ENCODE measurements around the gene SLC30A2. TPM values are rescaled to one million over a fixed set of nuclear protein-coding genes. Genes with fewer than 3 reads are reported as not detected.

Gene SLC30A2
- polyA plus RNA-seq, 2 donors = 0.01 TPM; not detected in 1

GRCh38 chr1:26035959-26036755, 9.8 kb downstream of the SLC30A2 start:
- no peaks in the 10 kb centered on the region for H3K27me3 ChIP-seq (ENCODE audit: control insufficient read depth in 1 of 2, insufficient read depth in 2 of 2, low read length in 2 of 2)
- H3K36me3 ChIP-seq (ENCODE audit: control insufficient read depth in 2 of 2, insufficient read depth in 2 of 2, low read length in 1 of 2) = no peaks in the 10 kb centered on the region
- H3K4me1 ChIP-seq (ENCODE audit: control insufficient read depth in 2 of 2, insufficient read depth in 2 of 2, low read length in 1 of 2) = peaks cover 6 to 8% of the 10 kb centered on the region in 2 donors
- 8% methylated on average over 38 to 39 of the region's 39 CpGs for WGBS, 2 donors
- H3K9me3 ChIP-seq (ENCODE audit: control insufficient read depth in 2 of 2, insufficient read depth in 1 of 2, low read depth in 1 of 2, low read length in 1 of 2) = no peaks in the 10 kb centered on the region
- H3K4me3 ChIP-seq (ENCODE audit: low read depth in 1 of 2, low read length in 2 of 2) = peak overlapping the region; percentile 62 to 74
- peak overlapping the region; percentile 56 to 60 for H3K27ac ChIP-seq (ENCODE audit: low read depth in 2 of 2, low read length in 1 of 2)

- WGBS, 2 donors = 0% methylated on average over 57 to 60 of the region's 60 CpGs
- H3K27me3 ChIP-seq (ENCODE audit: control insufficient read depth in 1 of 2, insufficient read depth in 2 of 2, low read length in 2 of 2) = no peaks in the 10 kb centered on the region
- H3K9me3 ChIP-seq (ENCODE audit: control insufficient read depth in 2 of 2, insufficient read depth in 1 of 2, low read depth in 1 of 2, low read length in 1 of 2) = no peaks in the 10 kb centered on the region
- peak overlapping the region; percentile 56 to 60 for H3K27ac ChIP-seq (ENCODE audit: low read depth in 2 of 2, low read length in 1 of 2)
- peaks cover 6 to 8% of the 10 kb centered on the region in 2 donors for H3K4me1 ChIP-seq (ENCODE audit: control insufficient read depth in 2 of 2, insufficient read depth in 2 of 2, low read length in 1 of 2)
- peak overlapping the region; percentile 62 to 74 for H3K4me3 ChIP-seq (ENCODE audit: low read depth in 1 of 2, low read length in 2 of 2)
- H3K36me3 ChIP-seq (ENCODE audit: control insufficient read depth in 2 of 2, insufficient read depth in 2 of 2, low read length in 1 of 2) = no peaks in the 10 kb centered on the region
Measured at GRCh38 chr1:26035203-26035958, 10.5 kb downstream of the SLC30A2 start.

- 16 to 18% methylated on average over 15 of the region's 15 CpGs for WGBS, 2 donors
Measured at GRCh38 chr1:26034504-26035202, 11.3 kb downstream of the SLC30A2 start.

GRCh38 chr1:26032656-26033357, 13.1 kb downstream of the SLC30A2 start:
- WGBS, 2 donors = 83 to 86% methylated on average over 12 of the region's 12 CpGs
- Histone ChIP-seq H3K27me3 (ENCODE audit: control insufficient read depth in 1 of 2, insufficient read depth in 2 of 2, low read length in 2 of 2) (no peaks in the 10 kb centered on the region), H3K4me1 (ENCODE audit: control insufficient read depth in 2 of 2, insufficient read depth in 2 of 2, low read length in 1 of 2) (peaks cover 6 to 8% of the 10 kb centered on the region in 2 donors), H3K4me3 (ENCODE audit: low read depth in 1 of 2, low read length in 2 of 2) (no peak overlapping the region), H3K27ac (ENCODE audit: low read depth in 2 of 2, low read length in 1 of 2) (no peak overlapping the region), H3K36me3 (ENCODE audit: control insufficient read depth in 2 of 2, insufficient read depth in 2 of 2, low read length in 1 of 2) (no peaks in the 10 kb centered on the region), H3K9me3 (ENCODE audit: control insufficient read depth in 2 of 2, insufficient read depth in 1 of 2, low read depth in 1 of 2, low read length in 1 of 2) (no peaks in the 10 kb centered on the region)

More at GRCh38 chr1:26034504-26035202, 11.3 kb downstream of the SLC30A2 start:
- no peaks in the 10 kb centered on the region for H3K36me3 ChIP-seq (ENCODE audit: control insufficient read depth in 2 of 2, insufficient read depth in 2 of 2, low read length in 1 of 2)
- H3K9me3 ChIP-seq (ENCODE audit: control insufficient read depth in 2 of 2, insufficient read depth in 1 of 2, low read depth in 1 of 2, low read length in 1 of 2) = no peaks in the 10 kb centered on the region
- peak overlapping the region; percentile 62 to 74 for H3K4me3 ChIP-seq (ENCODE audit: low read depth in 1 of 2, low read length in 2 of 2)
- H3K27ac ChIP-seq (ENCODE audit: low read depth in 2 of 2, low read length in 1 of 2) = no peak overlapping the region
- peaks cover 6 to 8% of the 10 kb centered on the region in 2 donors for H3K4me1 ChIP-seq (ENCODE audit: control insufficient read depth in 2 of 2, insufficient read depth in 2 of 2, low read length in 1 of 2)
- H3K27me3 ChIP-seq (ENCODE audit: control insufficient read depth in 1 of 2, insufficient read depth in 2 of 2, low read length in 2 of 2) = no peaks in the 10 kb centered on the region

- WGBS, 2 donors = 79 to 84% methylated on average over 3 of the region's 3 CpGs
- Histone ChIP-seq H3K9me3 (ENCODE audit: control insufficient read depth in 2 of 2, insufficient read depth in 1 of 2, low read depth in 1 of 2, low read length in 1 of 2) (no peaks in the 10 kb centered on the region), H3K27ac (ENCODE audit: low read depth in 2 of 2, low read length in 1 of 2) (no peak overlapping the region), H3K27me3 (ENCODE audit: control insufficient read depth in 1 of 2, insufficient read depth in 2 of 2, low read length in 2 of 2) (no peaks in the 10 kb centered on the region), H3K4me1 (ENCODE audit: control insufficient read depth in 2 of 2, insufficient read depth in 2 of 2, low read length in 1 of 2) (peaks cover 6 to 8% of the 10 kb centered on the region in 2 donors), H3K4me3 (ENCODE audit: low read depth in 1 of 2, low read length in 2 of 2) (no peak overlapping the region), H3K36me3 (ENCODE audit: control insufficient read depth in 2 of 2, insufficient read depth in 2 of 2, low read length in 1 of 2) (no peaks in the 10 kb centered on the region)
Measured at GRCh38 chr1:26031611-26032220, 14.2 kb downstream of the SLC30A2 start.

- WGBS, 2 donors = 72 to 80% methylated on average over 4 of the region's 4 CpGs
- Histone ChIP-seq H3K4me1 (ENCODE audit: control insufficient read depth in 2 of 2, insufficient read depth in 2 of 2, low read length in 1 of 2) (peaks cover 4% of the 10 kb centered on the region in 2 donors), H3K9me3 (ENCODE audit: control insufficient read depth in 2 of 2, insufficient read depth in 1 of 2, low read depth in 1 of 2, low read length in 1 of 2) (no peaks in the 10 kb centered on the region), H3K4me3 (ENCODE audit: low read depth in 1 of 2, low read length in 2 of 2) (no peak overlapping the region), H3K36me3 (ENCODE audit: control insufficient read depth in 2 of 2, insufficient read depth in 2 of 2, low read length in 1 of 2) (peaks cover 0 to 2% of the 10 kb centered on the region in 2 donors), H3K27me3 (ENCODE audit: control insufficient read depth in 1 of 2, insufficient read depth in 2 of 2, low read length in 2 of 2) (no peaks in the 10 kb centered on the region), H3K27ac (ENCODE audit: low read depth in 2 of 2, low read length in 1 of 2) (no peak overlapping the region)
Measured at GRCh38 chr1:26031196-26031595, 14.7 kb downstream of the SLC30A2 start.

- 79 to 85% methylated on average over 7 of the region's 7 CpGs for WGBS, 2 donors
Measured at GRCh38 chr1:26029864-26030481, 15.9 kb downstream of the SLC30A2 start.

GRCh38 chr1:26029054-26029863, 16.7 kb downstream of the SLC30A2 start:
- no peak overlapping the region for H3K4me3 ChIP-seq (ENCODE audit: low read depth in 1 of 2, low read length in 2 of 2)
- H3K27me3 ChIP-seq (ENCODE audit: control insufficient read depth in 1 of 2, insufficient read depth in 2 of 2, low read length in 2 of 2) = no peaks in the 10 kb centered on the region
- H3K36me3 ChIP-seq (ENCODE audit: control insufficient read depth in 2 of 2, insufficient read depth in 2 of 2, low read length in 1 of 2) = peaks cover 0 to 2% of the 10 kb centered on the region in 2 donors
- H3K4me1 ChIP-seq (ENCODE audit: control insufficient read depth in 2 of 2, insufficient read depth in 2 of 2, low read length in 1 of 2) = no peaks in the 10 kb centered on the region
- H3K27ac ChIP-seq (ENCODE audit: low read depth in 2 of 2, low read length in 1 of 2) = no peak overlapping the region
- 66 to 76% methylated on average over 15 of the region's 15 CpGs for WGBS, 2 donors
- no peaks in the 10 kb centered on the region for H3K9me3 ChIP-seq (ENCODE audit: control insufficient read depth in 2 of 2, insufficient read depth in 1 of 2, low read depth in 1 of 2, low read length in 1 of 2)

More at GRCh38 chr1:26029864-26030481, 15.9 kb downstream of the SLC30A2 start:
- no peaks in the 10 kb centered on the region for H3K27me3 ChIP-seq (ENCODE audit: control insufficient read depth in 1 of 2, insufficient read depth in 2 of 2, low read length in 2 of 2)
- H3K4me1 ChIP-seq (ENCODE audit: control insufficient read depth in 2 of 2, insufficient read depth in 2 of 2, low read length in 1 of 2) = peaks cover under 1 to 2% of the 10 kb centered on the region in 2 donors
- no peaks in the 10 kb centered on the region for H3K9me3 ChIP-seq (ENCODE audit: control insufficient read depth in 2 of 2, insufficient read depth in 1 of 2, low read depth in 1 of 2, low read length in 1 of 2)
- no peak overlapping the region for H3K27ac ChIP-seq (ENCODE audit: low read depth in 2 of 2, low read length in 1 of 2)
- peaks cover 0 to 2% of the 10 kb centered on the region in 2 donors for H3K36me3 ChIP-seq (ENCODE audit: control insufficient read depth in 2 of 2, insufficient read depth in 2 of 2, low read length in 1 of 2)
- no peak overlapping the region for H3K4me3 ChIP-seq (ENCODE audit: low read depth in 1 of 2, low read length in 2 of 2)
